Choroid plexus epithelial cell (primary cell): ENCODE measurements around the gene LYSET.
"Not testable (repeated sequence)": the region's sequence is repeated elsewhere in the genome, so short reads cannot be mapped to it uniquely, and the experiment has no call there.

Experiments used
- DNase-seq: peaks from one replicate; pipeline ENCODE4 v3.0.0-alpha.2; 2010; ENCODE audit warnings: low read depth
- H3K4me3 ChIP-seq: 2 replicates; pipeline ENCODE4 v1.5.1; 2011; ENCODE audit warnings: low read depth, mild to moderate bottlenecking, control low read depth, low read length, moderate library complexity
- CTCF ChIP-seq: conservative IDR thresholded peaks from 2 replicates; pipeline ENCODE4 v1.5.1; 2011; ENCODE audit warnings: low read depth, mild to moderate bottlenecking, control low read depth, inconsistent platforms, low read length, moderate library complexity

The LYSET gene

GRCh38 chr14:93160353-93160801 is 24.7 kb upstream of the LYSET start:
- peak; percentile 43 for DNase-seq
- no peak overlapping the region for H3K4me3 ChIP-seq
- TF ChIP-seq CTCF, result peak; percentile 66

DNA sequence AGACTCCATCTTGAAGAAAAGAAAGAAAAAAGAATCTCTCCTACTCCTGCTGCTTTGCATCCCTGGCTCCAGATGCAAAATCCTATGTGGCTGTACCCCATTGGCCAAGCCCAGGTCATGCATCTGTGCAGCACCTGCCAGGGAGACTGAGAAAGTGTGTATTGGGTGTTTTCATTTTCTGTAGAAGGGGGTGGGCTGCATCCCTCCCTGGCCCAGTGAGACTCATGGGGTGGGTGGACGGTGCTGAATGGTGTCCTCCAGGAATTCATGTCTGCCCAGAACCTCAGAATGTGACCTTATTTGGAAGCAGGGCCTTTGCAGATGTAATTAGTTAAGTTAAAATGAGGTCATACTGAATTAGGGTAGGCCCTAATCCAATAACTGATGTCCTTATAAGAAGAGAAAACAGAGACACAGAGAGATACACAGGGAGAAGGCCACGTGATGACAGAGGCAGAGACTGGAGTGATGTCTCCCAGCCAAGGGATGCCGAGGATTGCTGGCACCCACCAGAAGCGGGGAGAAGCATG is 23.6 kb upstream of the LYSET start:
- TF ChIP-seq CTCF, result no peak
- no peak for DNase-seq
- H3K4me3 ChIP-seq, result no peak overlapping the region

DNA sequence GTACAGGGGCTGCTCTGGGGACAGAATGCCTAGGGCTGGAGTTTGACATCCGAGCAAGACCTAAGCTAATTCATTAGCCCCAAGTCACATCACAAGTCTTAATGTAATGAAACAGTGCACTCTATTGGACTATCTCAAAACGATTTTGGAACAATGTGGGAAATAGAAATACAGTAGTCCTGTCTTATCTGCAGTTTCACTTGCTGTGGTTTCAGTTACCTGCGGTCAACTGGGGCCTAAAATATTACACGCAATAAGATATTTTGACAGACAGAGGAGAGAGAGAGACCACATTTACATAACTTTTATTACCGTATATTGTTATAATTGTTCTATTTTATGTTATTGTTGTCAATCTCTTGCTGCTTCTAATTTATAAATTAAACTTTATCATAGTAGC is 21.6 kb upstream of the LYSET start:
- DNase-seq, result no peak
- TF ChIP-seq CTCF, result no peak
- no peak overlapping the region for H3K4me3 ChIP-seq

DNA sequence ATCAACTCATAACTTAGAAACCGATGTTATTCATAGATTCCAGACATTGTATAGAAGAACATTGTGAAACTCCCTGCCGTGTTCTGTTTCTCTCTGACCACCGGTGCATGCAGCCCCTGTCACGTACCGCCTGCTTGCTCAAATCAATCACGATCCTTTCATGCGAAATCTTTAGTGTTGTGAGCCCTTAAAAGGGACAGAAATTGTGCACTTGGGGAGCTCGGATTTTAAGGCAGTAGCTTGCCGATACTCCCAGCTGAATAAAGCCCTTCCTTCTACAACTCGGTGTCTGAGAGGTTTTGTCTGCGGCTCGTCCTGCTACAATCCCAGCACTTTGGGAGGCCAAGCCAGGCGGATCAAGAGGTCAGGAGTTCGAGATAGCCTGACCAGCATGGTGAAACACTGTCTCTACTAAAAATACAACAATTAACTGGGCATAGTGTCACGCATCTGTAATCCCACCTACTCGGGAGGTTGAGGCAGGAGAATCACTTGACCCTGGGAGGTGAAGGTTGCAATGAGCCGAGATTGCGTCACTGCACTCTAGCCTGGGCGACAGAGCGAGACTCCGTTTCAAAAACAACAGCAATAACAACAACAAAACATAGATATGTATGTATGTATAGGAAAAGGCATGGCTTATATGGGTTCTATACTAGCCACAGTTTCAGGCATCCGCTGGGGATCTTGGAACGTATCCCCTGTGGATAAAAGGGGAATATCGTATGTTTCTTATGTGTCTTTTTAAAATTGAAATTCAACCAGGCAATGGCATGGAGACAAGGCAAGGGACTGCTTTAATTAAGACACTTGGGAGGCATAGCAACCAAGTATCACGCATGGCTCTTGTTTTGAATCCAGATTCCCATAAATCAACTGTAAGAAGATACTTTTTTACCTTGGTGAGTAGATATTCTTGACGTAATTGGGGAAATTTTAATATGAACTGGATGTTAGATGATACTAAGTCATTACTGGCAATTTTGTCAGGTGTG is 19.5 kb upstream of the LYSET start:
- not testable (repeated sequence) for H3K4me3 ChIP-seq, DNase-seq

GRCh38 chr14:93168610-93169009 is 16.5 kb upstream of the LYSET start:
- H3K4me3 ChIP-seq, DNase-seq: not testable (repeated sequence)

- not testable (repeated sequence) for DNase-seq
Observed at GRCh38 chr14:93169619-93170018, 15.5 kb upstream of the LYSET start.

GRCh38 chr14:93170141-93170540 is 15.0 kb upstream of the LYSET start:
- DNase-seq, H3K4me3 ChIP-seq: not testable (repeated sequence)

More at GRCh38 chr14:93169619-93170018, 15.5 kb upstream of the LYSET start:
- not testable (repeated sequence) for H3K4me3 ChIP-seq

DNA sequence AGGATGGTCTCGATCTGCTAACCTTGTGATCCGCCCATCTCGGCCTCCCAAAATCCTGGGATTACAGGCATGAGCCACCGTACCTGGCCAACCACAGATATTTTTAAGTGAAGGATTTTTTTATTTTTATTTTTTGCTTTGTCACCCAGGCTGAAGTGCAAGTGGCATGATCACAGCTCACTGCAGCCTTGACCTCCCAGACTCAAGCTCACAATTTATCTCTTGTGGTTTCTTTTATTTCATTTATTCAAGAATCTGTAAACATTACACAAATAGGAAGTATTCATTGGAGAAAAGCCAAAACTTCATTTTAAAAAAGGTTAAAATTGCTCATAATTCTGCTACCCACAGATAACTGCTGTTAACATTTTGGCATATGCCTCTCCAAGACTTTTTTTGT is 13.7 kb upstream of the LYSET start:
- DNase-seq, result peak; percentile 26
- no peak for TF ChIP-seq CTCF
- H3K4me3 ChIP-seq, result no peak overlapping the region

DNA sequence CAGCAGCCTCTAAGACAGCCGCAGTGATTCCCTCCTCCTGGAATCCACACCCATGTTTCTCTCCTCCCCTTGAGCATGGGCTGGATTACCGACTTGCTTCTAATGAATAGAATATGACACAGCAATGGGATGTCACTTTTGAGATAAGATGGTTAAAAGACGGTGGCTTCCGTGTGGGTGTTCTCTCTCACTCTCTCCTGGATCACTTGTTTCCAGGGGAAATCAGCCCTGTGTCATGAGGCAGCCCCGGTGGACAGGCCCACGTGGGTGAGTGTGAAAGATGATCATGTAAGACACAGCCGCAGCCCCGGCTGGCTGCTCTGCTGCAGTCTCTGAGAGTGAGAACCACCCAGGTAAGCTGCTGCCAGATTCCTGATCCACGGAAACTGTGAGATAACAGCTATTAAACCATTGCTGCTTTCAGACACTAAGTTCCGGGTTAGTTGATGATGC is 11.1 kb upstream of the LYSET start:
- peak; percentile 64 for DNase-seq
- no peak overlapping the region for H3K4me3 ChIP-seq
- no peak for TF ChIP-seq CTCF

DNA sequence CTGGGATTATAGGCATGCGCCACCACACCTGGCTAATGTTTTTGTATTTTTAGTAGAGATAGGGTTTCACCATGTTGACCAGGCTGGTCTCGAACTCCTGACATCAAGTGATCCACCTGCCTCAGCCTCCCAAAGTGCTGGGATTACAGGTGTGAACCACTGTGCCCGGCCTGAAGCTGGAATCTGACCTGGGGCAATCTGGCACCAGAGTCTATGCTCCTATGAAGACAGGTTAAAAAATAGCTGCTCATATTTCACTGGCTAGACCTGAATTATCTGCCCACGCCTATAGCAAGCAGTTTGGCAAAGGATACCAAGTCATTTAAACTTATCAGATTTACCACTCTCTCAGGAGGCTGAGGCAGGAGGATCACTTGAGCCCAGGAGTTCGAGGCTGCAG is 10.4 kb upstream of the LYSET start:
- H3K4me3 ChIP-seq, DNase-seq: not testable (repeated sequence)
